IPS DF 6.9 (cell line): ENCODE measurements around the gene LGALS12.
"Not testable (repeated sequence)": the region's sequence is repeated elsewhere in the genome, so short reads cannot be mapped to it uniquely, and the experiment has no call there.

ENCODE experiments used
- DNase-seq: peaks from one replicate; pipeline ENCODE4 v3.0.0-alpha.2; 2013; ENCODE audit warnings: low read depth, low spot score
- H3K27ac ChIP-seq: one replicate; pipeline ENCODE4 v1.5.1; 2013; ENCODE audit warnings: low read length, control low read depth
- H3K27me3 ChIP-seq: 2 replicates; pipeline ENCODE4 v1.6.1; 2013; ENCODE audit warnings: mild to moderate bottlenecking, low read length; ENCODE audit not compliant: control insufficient read depth, insufficient read depth
- H3K36me3 ChIP-seq: 2 replicates; pipeline ENCODE4 v1.6.1; 2013; ENCODE audit warnings: low read length; ENCODE audit not compliant: control insufficient read depth, insufficient read depth
- H3K4me1 ChIP-seq: 2 replicates; pipeline ENCODE4 v1.6.1; 2013; ENCODE audit warnings: low read length; ENCODE audit not compliant: control insufficient read depth, insufficient read depth
- H3K4me3 ChIP-seq: 2 replicates; pipeline ENCODE4 v1.5.1; 2013; ENCODE audit warnings: mild to moderate bottlenecking, low read length
- H3K9me3 ChIP-seq: 2 replicates; pipeline ENCODE4 v1.6.1; 2013; ENCODE audit warnings: low read length, inconsistent platforms; ENCODE audit not compliant: control insufficient read depth, insufficient read depth
- WGBS: extraction: QIAGEN DNeasy Blood & Tissue Kit; methylation state at CpG from one replicate; pipeline ENCODE4 v1.1.7; 2013; ENCODE audit warnings: mixed read lengths, missing lambda C conversion rate; ENCODE audit not compliant: insufficient read length, insufficient coverage; 5-methylcytosine and 5-hydroxymethylcytosine counted together

LGALS12 gene

DNA sequence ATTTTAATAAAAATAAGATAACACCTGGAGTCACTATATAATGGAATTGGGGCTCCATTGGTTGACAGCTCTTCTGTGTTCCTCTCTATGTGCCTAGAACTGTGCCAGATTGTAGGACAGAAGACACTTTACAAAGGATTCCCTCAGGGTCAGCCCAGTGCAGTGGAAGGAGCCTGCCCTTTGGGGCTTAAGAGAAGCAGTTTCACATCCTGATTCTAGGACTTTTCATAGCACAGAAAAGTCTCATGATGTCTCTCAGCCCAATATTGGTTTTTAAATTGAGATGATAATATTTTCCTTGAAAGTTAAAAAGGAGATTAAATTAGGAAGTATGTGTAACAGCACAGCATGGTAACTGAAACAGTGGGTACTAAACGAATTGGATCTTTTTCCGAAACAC is 37.8 kb downstream of the LGALS12 start:
- DNase-seq, result no peak
- no peaks in the 10 kb centered on the region for H3K36me3 ChIP-seq
- no peak overlapping the region for H3K27ac ChIP-seq
- WGBS, result no CpG with 5 or more reads among the region's 2 CpGs
- H3K4me3 ChIP-seq, result no peak overlapping the region
- no peaks in the 10 kb centered on the region for H3K4me1 ChIP-seq
- H3K27me3 ChIP-seq, result no peaks in the 10 kb centered on the region
- H3K9me3 ChIP-seq, result no peaks in the 10 kb centered on the region

DNA sequence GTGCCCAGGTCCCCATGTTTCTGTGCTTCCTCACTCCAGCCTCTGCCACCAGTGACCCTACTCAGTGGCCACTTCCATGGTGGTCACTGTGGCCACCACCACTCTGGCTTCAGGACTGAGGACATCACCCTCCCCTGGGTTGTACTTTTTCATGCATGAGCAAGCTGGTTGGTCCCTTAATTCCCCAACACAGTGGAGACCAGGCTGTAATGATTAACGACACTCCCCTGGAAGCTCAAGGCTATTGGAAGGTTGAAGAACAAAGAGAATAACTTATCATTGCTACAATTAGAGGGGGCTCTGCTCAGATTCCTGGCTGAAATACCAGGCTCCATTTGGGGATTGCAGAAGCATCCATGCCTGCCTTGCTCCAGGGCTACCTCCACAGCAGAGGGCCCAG is 41.2 kb downstream of the LGALS12 start:
- no CpG with 5 or more reads among the region's 1 CpG for WGBS
- Histone ChIP-seq H3K27me3 (no peaks in the 10 kb centered on the region), H3K4me1 (no peaks in the 10 kb centered on the region), H3K4me3 (no peak overlapping the region), H3K27ac (no peak overlapping the region), H3K9me3 (no peaks in the 10 kb centered on the region), H3K36me3 (no peaks in the 10 kb centered on the region)
- no peak for DNase-seq

DNA sequence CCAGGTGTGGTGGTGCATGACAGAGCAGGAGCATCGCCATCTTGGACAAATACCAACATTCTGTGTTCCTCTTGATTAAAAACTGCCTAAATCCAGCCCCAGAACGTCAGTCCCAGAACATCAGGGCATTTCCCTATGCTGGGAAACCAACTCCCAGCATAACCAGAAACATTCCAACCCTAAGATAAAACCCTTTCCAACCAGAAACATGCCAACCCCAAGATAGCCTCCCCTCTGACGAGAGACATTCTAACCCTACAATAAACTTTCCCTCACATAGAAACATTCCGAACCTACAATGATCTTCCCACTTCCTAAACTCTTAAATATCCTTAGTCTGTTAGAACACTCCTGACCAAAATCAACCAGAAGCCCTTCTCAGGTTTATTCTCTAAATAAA is 42.3 kb downstream of the LGALS12 start:
- 100% methylated on average over 1 of the region's 4 CpGs for WGBS
- no peaks in the 10 kb centered on the region for H3K9me3 ChIP-seq
- H3K36me3 ChIP-seq, result no peaks in the 10 kb centered on the region
- H3K27me3 ChIP-seq, result no peaks in the 10 kb centered on the region
- no peak overlapping the region for H3K27ac ChIP-seq
- DNase-seq, result no peak
- no peak overlapping the region for H3K4me3 ChIP-seq
- no peaks in the 10 kb centered on the region for H3K4me1 ChIP-seq

DNA sequence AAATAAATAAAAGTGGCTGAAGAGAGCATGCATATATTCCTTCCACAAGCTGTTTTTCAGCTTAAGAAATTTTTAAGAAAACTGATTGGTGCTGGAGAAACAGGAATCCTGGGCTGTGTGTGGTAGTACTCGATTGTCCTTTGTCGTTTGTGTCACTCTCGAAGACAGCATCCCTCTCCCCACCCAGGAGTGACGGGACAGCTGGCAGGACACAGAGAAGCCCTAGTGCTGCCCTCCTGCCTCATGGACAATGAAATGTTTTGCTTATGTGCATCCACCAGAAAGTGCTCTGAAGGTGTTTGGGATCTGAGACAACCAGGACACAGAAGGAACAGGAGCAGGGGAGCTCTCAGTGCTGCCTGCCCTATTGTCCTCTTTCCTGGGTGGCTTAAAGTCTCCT is 43.5 kb downstream of the LGALS12 start:
- H3K4me3 ChIP-seq, result no peak overlapping the region
- DNase-seq, result no peak
- H3K9me3 ChIP-seq, result no peaks in the 10 kb centered on the region
- H3K36me3 ChIP-seq, result no peaks in the 10 kb centered on the region
- H3K4me1 ChIP-seq, result no peaks in the 10 kb centered on the region
- no peak overlapping the region for H3K27ac ChIP-seq
- no peaks in the 10 kb centered on the region for H3K27me3 ChIP-seq
- no CpG with 5 or more reads among the region's 4 CpGs for WGBS

DNA sequence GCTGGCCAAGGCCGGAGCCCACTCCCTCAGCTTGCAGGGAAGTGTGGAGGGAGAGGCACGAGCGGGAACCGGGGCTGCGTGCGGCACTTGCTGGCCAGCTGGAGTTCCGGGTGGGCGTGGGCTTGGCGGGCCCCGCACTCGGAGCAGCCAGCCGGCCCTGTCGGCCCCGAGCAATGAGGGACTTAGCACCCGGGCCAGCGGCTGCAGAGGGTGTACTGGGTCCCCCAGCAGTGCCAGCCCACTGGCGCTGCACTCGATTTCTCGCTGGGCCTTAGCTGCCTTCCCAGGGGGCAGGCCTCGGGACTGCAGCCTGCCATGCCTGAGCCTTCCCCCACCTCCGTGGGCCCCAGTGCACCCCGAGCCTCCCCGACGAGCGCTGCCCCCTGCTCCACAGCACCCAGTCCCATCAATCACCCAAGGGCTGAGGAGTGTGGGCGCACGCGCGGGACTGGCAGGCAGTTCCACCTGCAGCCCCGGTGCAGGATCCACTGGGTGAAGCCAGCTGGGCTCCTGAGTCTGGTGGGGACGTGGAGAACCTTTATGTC is 44.3 kb downstream of the LGALS12 start:
- not testable (repeated sequence) for H3K4me3 ChIP-seq, H3K9me3 ChIP-seq, H3K4me1 ChIP-seq, H3K36me3 ChIP-seq, DNase-seq, H3K27ac ChIP-seq, H3K27me3 ChIP-seq
- WGBS, result no CpG with 5 or more reads among the region's 31 CpGs

DNA sequence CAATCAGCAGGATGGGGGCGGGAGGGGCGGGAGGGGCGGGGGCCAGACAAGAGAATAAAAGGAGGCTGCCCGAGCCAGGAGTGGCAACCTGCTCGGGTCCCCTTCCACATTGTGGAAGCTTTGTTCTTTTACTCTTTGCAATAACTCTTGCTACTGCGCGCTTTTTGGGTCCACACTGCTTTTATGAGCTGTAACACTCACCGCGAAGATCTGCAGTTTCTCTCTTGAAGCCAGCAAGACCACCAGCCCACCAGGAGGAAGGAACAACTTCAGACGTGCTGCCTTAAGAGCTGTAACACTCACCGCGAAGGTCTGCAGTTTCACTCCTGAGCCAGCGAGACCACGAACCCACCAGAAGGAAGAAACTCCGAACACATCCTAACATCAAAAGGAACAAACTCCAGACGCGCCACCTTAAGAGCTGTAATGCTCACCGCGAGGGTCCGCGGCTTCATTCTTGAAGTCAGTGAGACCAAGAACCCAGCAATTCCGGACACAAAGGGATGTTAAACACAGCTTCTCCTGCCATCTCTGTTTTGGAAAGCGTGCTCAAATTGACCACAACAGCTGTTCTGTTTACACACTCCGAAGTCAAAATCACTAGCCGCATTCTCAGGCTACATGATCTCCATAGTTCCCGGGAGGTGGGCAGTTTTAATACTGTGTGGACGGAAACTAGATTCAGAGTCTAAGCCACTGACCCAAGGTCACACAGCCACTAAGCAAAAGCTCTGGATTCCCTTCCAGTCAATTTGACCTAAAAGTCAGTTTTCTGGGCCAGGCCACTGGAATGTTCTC is 45.4 kb downstream of the LGALS12 start:
- no peak for DNase-seq
- Histone ChIP-seq H3K4me1 (no peaks in the 10 kb centered on the region; the same call in 1 of the 2 replicates), H3K27me3 (no peaks in the 10 kb centered on the region), H3K36me3 (no peaks in the 10 kb centered on the region), H3K9me3 (no peaks in the 10 kb centered on the region), H3K4me3 (no peak overlapping the region), H3K27ac (no peak overlapping the region)
- WGBS, result no CpG with 5 or more reads among the region's 27 CpGs

DNA sequence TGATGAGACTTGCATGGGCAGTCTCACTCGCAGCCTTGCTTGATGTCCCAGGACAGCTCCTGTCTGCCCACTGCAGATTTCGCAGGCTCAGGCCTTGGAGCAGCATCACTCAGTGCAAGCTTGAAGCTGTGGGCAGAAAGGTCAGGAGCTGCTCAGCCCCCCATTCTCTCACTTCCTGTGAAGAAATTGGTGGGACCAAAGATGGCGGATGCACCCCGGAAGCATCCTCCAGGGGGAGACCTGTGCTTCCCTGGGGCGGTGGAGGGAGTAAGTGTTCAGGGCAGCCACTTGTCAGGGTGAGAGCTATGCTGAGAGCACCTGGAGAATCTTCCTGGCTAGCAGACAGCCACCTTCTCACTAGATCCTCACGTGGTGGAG is 46.0 kb downstream of the LGALS12 start:
- H3K9me3 ChIP-seq, result no peaks in the 10 kb centered on the region
- no peak overlapping the region for H3K27ac ChIP-seq
- no peaks in the 10 kb centered on the region; the same call in 1 of the 2 replicates for H3K4me1 ChIP-seq
- no peaks in the 10 kb centered on the region for H3K27me3 ChIP-seq
- H3K4me3 ChIP-seq, result no peak overlapping the region
- no peak for DNase-seq
- WGBS, result no CpG with 5 or more reads among the region's 6 CpGs
- no peaks in the 10 kb centered on the region for H3K36me3 ChIP-seq

DNA sequence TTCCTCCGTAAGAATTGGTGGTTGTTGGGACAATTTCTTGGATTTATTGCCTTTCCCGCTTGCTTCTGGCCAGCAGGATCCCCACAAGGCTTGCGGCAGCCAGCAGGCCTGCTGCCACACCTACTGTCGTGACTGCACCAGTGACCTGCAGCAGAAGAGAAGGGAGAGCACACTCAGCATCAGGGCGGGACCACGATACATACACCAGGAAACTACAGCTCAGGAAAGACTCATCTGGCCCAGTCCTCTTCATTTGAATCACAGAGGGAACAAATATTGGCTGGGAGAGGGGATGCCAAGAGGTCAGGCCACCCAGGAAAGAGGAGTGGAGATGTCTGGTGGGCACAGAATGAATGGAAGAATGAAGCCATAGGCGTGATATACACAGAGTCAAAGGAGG is 47.0 kb downstream of the LGALS12 start:
- no peak overlapping the region for H3K27ac ChIP-seq
- no peaks in the 10 kb centered on the region; the same call in 1 of the 2 replicates for H3K4me1 ChIP-seq
- no peak overlapping the region for H3K4me3 ChIP-seq
- no CpG with 5 or more reads among the region's 7 CpGs for WGBS
- H3K36me3 ChIP-seq, result no peaks in the 10 kb centered on the region
- no peak for DNase-seq
- no peaks in the 10 kb centered on the region for H3K27me3 ChIP-seq
- H3K9me3 ChIP-seq, result no peaks in the 10 kb centered on the region

DNA sequence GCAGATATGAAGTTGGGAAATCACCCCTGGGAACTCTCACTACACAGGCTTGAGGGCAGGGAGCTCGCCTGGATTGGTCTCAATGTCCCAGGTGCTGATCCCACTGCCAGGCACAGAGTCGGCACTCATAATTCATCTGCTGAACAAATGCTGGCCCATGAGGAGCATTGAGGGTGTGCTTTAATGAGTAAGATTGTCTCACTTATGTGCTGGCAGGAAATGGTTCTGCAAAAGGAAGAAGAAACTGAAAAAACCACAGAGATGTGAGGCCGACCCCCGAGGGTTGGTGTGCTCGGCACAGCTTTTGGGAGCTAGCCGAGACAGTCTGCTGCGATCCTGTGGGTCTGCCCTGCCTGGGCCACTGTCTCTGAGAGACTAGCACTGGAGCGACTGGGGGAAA is 47.9 kb downstream of the LGALS12 start:
- Histone ChIP-seq H3K36me3 (no peaks in the 10 kb centered on the region), H3K4me1 (no peaks in the 10 kb centered on the region; the same call in none of the 2 replicates), H3K27me3 (no peaks in the 10 kb centered on the region), H3K4me3 (no peak overlapping the region), H3K9me3 (no peaks in the 10 kb centered on the region), H3K27ac (no peak overlapping the region)
- WGBS, result no CpG with 5 or more reads among the region's 8 CpGs
- no peak for DNase-seq

DNA sequence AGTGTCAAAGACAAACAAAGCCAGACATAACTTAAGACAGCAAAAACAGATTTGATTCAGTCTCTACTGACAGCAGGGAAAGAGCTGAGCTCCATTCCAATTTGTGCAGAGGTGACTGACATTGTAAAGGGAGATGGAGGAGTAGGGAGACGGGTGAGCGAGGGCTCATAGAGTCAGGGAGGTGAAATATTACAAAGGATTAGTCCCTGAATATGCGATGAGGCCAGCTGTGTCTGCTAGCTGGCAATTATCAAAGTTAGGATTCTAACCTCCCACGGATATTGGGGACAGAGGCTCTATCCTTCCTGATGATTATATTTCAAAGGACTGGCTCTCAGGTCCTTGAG is 49.0 kb downstream of the LGALS12 start:
- H3K4me1 ChIP-seq, result no peaks in the 10 kb centered on the region; the same call in none of the 2 replicates
- H3K4me3 ChIP-seq, result no peak overlapping the region
- no peaks in the 10 kb centered on the region for H3K36me3 ChIP-seq
- no peak overlapping the region for H3K27ac ChIP-seq
- no CpG with 5 or more reads among the region's 4 CpGs for WGBS
- no peaks in the 10 kb centered on the region for H3K9me3 ChIP-seq
- DNase-seq, result no peak
- H3K27me3 ChIP-seq, result no peaks in the 10 kb centered on the region
